Ishikawa (cell line): ENCODE data around the gene SHOX.

ENCODE experiments used
- CEBPB ChIP-seq: IDR thresholded peaks from 2 replicates; pipeline ENCODE4 v1.6.1; 2012
- CREB1 ChIP-seq: IDR thresholded peaks from 2 replicates; pipeline ENCODE4 v1.6.1; 2012; ENCODE audit warnings: low read depth
- EGR1 ChIP-seq: IDR thresholded peaks from 2 replicates; pipeline ENCODE4 v1.6.1; 2012
- EP300 ChIP-seq: IDR thresholded peaks from 2 replicates; pipeline ENCODE4 v1.6.1; 2012; ENCODE audit warnings: borderline replicate concordance
- FOXM1 ChIP-seq: IDR thresholded peaks from 2 replicates; pipeline ENCODE4 v1.6.1; 2012; ENCODE audit warnings: low read depth, borderline replicate concordance
- MAX ChIP-seq: IDR thresholded peaks from 2 replicates; pipeline ENCODE4 v1.6.1; 2012
- NFIC ChIP-seq: IDR thresholded peaks from 2 replicates; pipeline ENCODE4 v1.6.1; 2012
- RAD21 ChIP-seq: IDR thresholded peaks from 2 replicates; pipeline ENCODE4 v1.6.1; 2012; ENCODE audit warnings: low read depth
- REST ChIP-seq: IDR thresholded peaks from 2 replicates; pipeline ENCODE4 v1.6.1; 2012; ENCODE audit warnings: low read depth, mild to moderate bottlenecking
- TAF1 ChIP-seq: IDR thresholded peaks from 2 replicates; pipeline ENCODE4 v1.6.1; 2012; ENCODE audit warnings: low read depth, mild to moderate bottlenecking
- TCF12 ChIP-seq: IDR thresholded peaks from 2 replicates; pipeline ENCODE4 v1.6.1; 2012; ENCODE audit warnings: low read depth
- TEAD4 ChIP-seq: IDR thresholded peaks from 2 replicates; pipeline ENCODE4 v1.6.1; 2012
- USF1 ChIP-seq: IDR thresholded peaks from 2 replicates; pipeline ENCODE4 v1.6.1; 2012
- YY1 ChIP-seq: IDR thresholded peaks from 2 replicates; pipeline ENCODE4 v1.6.1; 2012; ENCODE audit warnings: low read depth
- ZBTB7A ChIP-seq: IDR thresholded peaks from 2 replicates; pipeline ENCODE4 v1.6.1; 2012; ENCODE audit warnings: low read depth

Gene SHOX

GRCh38 chrX:683576-683975 is 53.0 kb downstream of the SHOX start:
- TF ChIP-seq RAD21 (no peak), EP300 (no peak), REST (no peak), CEBPB (no peak), TEAD4 (no peak), NFIC (no peak), EGR1 (no peak), USF1 (no peak), TCF12 (no peak), CREB1 (no peak), YY1 (no peak), MAX (no peak), TAF1 (no peak), FOXM1 (no peak), ZBTB7A (no peak)

- no peak for TF ChIP-seq ZBTB7A
Measured at GRCh38 chrX:685120-686032, 54.8 kb downstream of the SHOX start.

- TF ChIP-seq EP300 (no peak), MAX (no peak), ZBTB7A (no peak), CREB1 (no peak), FOXM1 (no peak), TAF1 (no peak), USF1 (no peak)
Measured at GRCh38 chrX:689983-690382, 59.4 kb downstream of the SHOX start.

- TF ChIP-seq CEBPB (no peak), EP300 (no peak), MAX (no peak), TCF12 (no peak), RAD21 (no peak), ZBTB7A (no peak), REST (no peak), EGR1 (no peak), CREB1 (no peak), NFIC (no peak), TAF1 (no peak), FOXM1 (no peak), TEAD4 (no peak), YY1 (no peak), USF1 (no peak)
Measured at GRCh38 chrX:694800-695199, 64.2 kb downstream of the SHOX start.

- TF ChIP-seq REST: no peak
- TF ChIP-seq USF1: no peak
- no peak for TF ChIP-seq CREB1
- no peak for TF ChIP-seq MAX
- no peak for TF ChIP-seq YY1
- TF ChIP-seq TAF1: no peak
- TF ChIP-seq ZBTB7A: no peak
- TF ChIP-seq EP300: no peak
- TF ChIP-seq EGR1: no peak
- TF ChIP-seq CEBPB: no peak
Measured at GRCh38 chrX:698206-698605, 67.6 kb downstream of the SHOX start.
